ENCODE measurements around the gene PAPLN.

DNA sequence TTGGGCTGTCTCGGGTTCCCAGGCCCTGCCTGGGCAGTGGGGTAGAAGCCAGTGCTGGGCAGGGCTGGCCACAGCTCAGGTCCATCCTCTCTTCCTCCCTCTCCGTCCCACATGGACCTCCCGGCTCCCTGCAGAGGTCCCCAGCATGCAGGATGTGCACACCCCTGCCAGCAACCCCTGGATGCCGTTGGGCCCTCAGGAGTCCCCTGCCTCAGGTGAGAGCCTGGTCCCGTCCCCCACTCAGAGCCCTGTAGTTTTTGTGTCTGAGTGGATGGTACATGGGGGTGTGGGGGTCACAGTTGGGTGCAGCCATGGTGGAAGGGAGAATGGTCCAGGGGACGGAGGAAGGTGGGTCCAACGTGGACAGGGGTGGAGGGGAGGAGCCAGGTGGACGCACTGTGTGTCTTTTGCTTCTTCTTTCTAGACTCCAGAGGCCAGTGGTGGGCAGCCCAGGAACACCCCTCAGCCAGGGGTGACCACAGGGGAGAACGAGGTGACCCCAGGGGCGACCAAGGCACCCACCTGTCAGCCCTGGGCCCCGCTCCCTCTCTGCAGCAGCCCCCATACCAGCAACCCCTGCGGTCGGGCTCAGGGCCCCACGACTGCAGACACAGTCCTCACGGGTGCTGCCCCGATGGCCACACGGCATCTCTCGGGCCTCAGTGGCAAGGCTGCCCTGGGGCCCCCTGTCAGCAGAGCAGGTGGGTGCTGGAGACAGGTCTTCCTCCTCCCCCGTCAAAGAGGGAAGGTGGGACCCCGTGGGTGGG lies 21.7 kb downstream of the PAPLN start:
- TF ChIP-seq, protein P1, sequence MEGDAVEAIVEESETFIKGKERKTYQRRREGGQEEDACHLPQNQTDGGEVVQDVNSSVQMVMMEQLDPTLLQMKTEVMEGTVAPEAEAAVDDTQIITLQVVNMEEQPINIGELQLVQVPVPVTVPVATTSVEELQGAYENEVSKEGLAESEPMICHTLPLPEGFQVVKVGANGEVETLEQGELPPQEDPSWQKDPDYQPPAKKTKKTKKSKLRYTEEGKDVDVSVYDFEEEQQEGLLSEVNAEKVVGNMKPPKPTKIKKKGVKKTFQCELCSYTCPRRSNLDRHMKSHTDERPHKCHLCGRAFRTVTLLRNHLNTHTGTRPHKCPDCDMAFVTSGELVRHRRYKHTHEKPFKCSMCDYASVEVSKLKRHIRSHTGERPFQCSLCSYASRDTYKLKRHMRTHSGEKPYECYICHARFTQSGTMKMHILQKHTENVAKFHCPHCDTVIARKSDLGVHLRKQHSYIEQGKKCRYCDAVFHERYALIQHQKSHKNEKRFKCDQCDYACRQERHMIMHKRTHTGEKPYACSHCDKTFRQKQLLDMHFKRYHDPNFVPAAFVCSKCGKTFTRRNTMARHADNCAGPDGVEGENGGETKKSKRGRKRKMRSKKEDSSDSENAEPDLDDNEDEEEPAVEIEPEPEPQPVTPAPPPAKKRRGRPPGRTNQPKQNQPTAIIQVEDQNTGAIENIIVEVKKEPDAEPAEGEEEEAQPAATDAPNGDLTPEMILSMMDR (conservative IDR thresholded peaks at IDR 0.05; ENCODE audit: low read depth, low read length) = no peak
- no peak for TF ChIP-seq EZH2phosphoT487 (IDR thresholded peaks at IDR 0.05; ENCODE audit: borderline replicate concordance, low read length)
